HUES64 (cell line): Measurements from ENCODE around the gene PGS1.

Experiments used
- H3K27ac ChIP-seq: 2 replicates; pipeline ENCODE4 v1.7.0; 2013; ENCODE audit warnings: low read depth, low read length, inconsistent platforms
- H3K27me3 ChIP-seq: 2 replicates; pipeline ENCODE4 v1.6.1; 2013; ENCODE audit warnings: mild to moderate bottlenecking, low read length; ENCODE audit not compliant: insufficient read depth
- H3K36me3 ChIP-seq: 2 replicates; pipeline ENCODE4 v1.6.1; 2013; ENCODE audit warnings: mild to moderate bottlenecking, low read length; ENCODE audit not compliant: insufficient read depth
- H3K4me1 ChIP-seq: 2 replicates; pipeline ENCODE4 v1.6.1; 2013; ENCODE audit warnings: mild to moderate bottlenecking, low read length, moderate library complexity; ENCODE audit not compliant: insufficient read depth
- H3K4me3 ChIP-seq: 2 replicates; pipeline ENCODE4 v1.5.1; 2013; ENCODE audit warnings: mild to moderate bottlenecking, low read length, moderate library complexity
- H3K9ac ChIP-seq: 2 replicates; pipeline ENCODE4 v1.6.1; 2013; ENCODE audit warnings: mild to moderate bottlenecking, low read depth, low read length
- H3K9me3 ChIP-seq: 2 replicates; pipeline ENCODE4 v1.6.1; 2013; ENCODE audit warnings: low read depth, low read length; ENCODE audit not compliant: insufficient read depth
- WGBS: fragments of 150-250, 120-280 bp; methylation state at CpG from one replicate; pipeline ENCODE4 v1.1.7; 2013; ENCODE audit warnings: missing lambda C conversion rate; 5-methylcytosine and 5-hydroxymethylcytosine counted together

Gene PGS1

DNA sequence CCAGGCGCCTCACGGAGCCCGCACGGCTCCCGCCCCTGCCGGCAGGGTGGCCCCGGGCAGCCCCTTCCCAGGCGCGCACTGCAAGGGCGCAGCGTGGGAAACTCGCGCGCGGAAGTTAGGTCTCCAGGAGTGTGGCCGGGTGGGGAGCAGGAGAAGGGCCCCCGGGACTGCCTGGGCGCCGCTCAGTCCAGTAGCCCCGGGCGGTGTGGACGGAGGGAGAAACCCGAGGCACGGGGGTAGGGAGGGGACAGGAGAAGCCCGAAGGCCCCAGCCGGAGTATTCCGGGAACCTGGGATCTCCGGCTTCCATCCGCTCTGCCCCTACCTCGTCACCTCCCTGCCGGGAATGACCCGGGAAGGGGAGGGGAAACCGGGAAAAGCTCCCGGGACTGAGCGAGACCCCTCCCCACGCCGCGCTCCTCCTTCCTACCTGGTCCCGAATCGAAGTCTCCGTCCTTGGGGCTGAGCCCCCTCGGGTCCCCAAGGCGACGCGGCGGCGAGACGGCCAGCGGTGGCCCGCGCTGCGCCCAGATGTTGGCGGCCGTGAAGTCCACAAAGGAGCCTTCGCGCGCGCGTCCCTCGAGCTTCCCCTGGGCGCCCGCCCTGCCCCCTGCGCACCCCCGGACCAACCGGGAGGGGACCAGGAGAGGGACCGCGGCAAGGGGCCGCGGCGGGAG, 19.0 kb upstream of the PGS1 start:
- Histone ChIP-seq H3K9me3 (no peaks in the 10 kb centered on the region), H3K4me1 (peaks cover 50% of the 10 kb centered on the region), H3K36me3 (peaks cover 20% of the 10 kb centered on the region), H3K4me3 (peak overlapping the region; percentile 86), H3K27ac (peak overlapping the region; percentile 70), H3K9ac (peak overlapping the region; percentile 84), H3K27me3 (peaks cover 47% of the 10 kb centered on the region)
- under 1% methylated on average over 70 of the region's 70 CpGs for WGBS

GRCh38 chr17:78359997-78360370, 18.5 kb upstream of the PGS1 start, which contains the start of gene SOCS3:
TSS of gene SOCS3 (minus strand) at chr17:78360077. CDS start at chr17:78359095, 982 bp downstream.
- H3K9me3 ChIP-seq, result no peaks in the 10 kb centered on the region
- H3K4me1 ChIP-seq, result peaks cover 52% of the 10 kb centered on the region
- H3K27me3 ChIP-seq, result peaks cover 42% of the 10 kb centered on the region
- WGBS, result under 1% methylated on average over 59 of the region's 59 CpGs
- peak within 1 kb of the TSS; percentile 86 for H3K4me3 ChIP-seq
- peak within 1 kb of the TSS; percentile 84 for H3K9ac ChIP-seq
- H3K36me3 ChIP-seq, result peaks cover 20% of the 10 kb centered on the region
- H3K27ac ChIP-seq, result peak within 1 kb of the TSS; percentile 86

GRCh38 chr17:78360371-78361224, 17.9 kb upstream of the PGS1 start:
- 1% methylated on average over 49 of the region's 49 CpGs for WGBS
- peaks cover 51% of the 10 kb centered on the region for H3K4me1 ChIP-seq
- peak overlapping the region; percentile 86 for H3K4me3 ChIP-seq
- H3K9me3 ChIP-seq, result no peaks in the 10 kb centered on the region
- peak overlapping the region; percentile 86 for H3K27ac ChIP-seq
- peaks cover 36% of the 10 kb centered on the region for H3K27me3 ChIP-seq
- peak overlapping the region; percentile 53 for H3K9ac ChIP-seq
- peaks cover 20% of the 10 kb centered on the region for H3K36me3 ChIP-seq

DNA sequence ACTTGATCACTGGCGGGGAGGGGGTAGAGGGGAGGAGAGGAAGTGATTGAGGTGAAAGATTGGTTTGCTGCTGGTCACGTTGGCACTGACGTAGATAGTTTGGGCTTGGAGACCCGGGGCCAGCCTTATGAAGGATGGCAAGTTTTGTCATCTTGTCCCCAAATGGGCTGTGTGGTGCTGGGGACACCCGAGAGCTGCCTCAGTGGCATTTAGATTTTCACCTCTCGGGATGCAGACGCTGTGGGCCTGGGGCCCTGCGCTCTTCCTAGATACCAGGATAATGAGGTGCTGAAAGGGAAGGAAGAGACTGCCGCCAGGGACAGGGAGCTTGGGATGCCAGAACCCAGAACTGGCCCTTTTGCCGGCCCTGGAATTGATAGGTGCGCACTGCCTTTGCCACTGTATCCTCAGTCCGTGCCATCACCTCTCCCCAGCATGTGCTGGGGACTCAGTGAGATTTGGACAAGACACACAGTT, 17.2 kb upstream of the PGS1 start:
- WGBS, result 58% methylated on average over 12 of the region's 12 CpGs
- Histone ChIP-seq H3K27ac (peak overlapping the region; percentile 86; the same call in 1 of the 2 replicates), H3K4me1 (peaks cover 50% of the 10 kb centered on the region), H3K9me3 (no peaks in the 10 kb centered on the region), H3K36me3 (peaks cover 20% of the 10 kb centered on the region), H3K9ac (no peak overlapping the region), H3K4me3 (peak overlapping the region; percentile 86), H3K27me3 (peaks cover 31% of the 10 kb centered on the region)

DNA sequence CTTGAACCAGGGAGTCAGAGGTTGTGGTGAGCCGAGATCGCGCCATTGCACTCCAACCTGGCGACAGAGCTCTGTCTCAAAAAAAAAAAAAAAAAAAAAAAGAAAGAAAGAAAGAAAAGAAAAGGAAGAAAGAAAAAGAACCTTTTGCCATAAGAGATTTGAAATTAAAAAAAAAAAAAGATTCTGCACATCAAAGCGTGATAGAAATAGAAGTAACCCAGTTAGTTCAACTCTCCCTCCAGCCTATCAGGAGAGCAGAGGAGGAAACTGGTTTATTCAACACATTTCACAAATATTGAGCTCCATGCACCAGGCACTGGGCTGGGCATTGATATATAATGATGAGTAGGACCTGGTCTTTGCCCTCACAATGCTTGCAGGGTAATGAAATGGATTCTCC, 16.2 kb upstream of the PGS1 start:
- 90% methylated on average over 2 of the region's 5 CpGs for WGBS
- H3K9me3 ChIP-seq, result no peaks in the 10 kb centered on the region
- peaks cover 25% of the 10 kb centered on the region for H3K27me3 ChIP-seq
- H3K4me1 ChIP-seq, result peaks cover 52% of the 10 kb centered on the region
- H3K36me3 ChIP-seq, result peaks cover 15% of the 10 kb centered on the region
- no peak overlapping the region for H3K9ac ChIP-seq
- H3K4me3 ChIP-seq, result no peak overlapping the region
- H3K27ac ChIP-seq, result no peak overlapping the region

DNA sequence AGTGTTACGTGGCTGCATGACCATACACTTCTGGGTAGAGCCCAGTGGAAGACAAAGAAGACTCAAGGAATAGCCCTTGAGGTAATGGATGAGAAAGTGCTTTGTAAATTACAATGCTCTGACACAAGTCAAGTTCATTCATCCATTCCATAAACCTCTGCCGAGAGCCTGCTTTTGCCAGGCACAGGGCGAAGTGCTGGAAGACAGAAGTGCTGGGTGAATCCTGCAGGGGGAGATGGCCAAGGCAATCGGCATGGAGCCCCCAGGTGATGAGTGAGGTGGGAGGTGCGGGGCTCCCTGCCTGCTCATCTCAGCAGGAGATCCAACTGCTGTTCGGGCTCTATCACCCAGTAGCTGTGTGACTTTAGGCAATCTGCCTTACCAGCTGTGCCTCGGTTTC, 15.8 kb upstream of the PGS1 start:
- H3K4me1 ChIP-seq, result peaks cover 51% of the 10 kb centered on the region
- peaks cover 10% of the 10 kb centered on the region for H3K36me3 ChIP-seq
- H3K27me3 ChIP-seq, result peaks cover 21% of the 10 kb centered on the region
- no peak overlapping the region for H3K9ac ChIP-seq
- WGBS, result 82% methylated on average over 7 of the region's 7 CpGs
- no peaks in the 10 kb centered on the region for H3K9me3 ChIP-seq
- no peak overlapping the region for H3K27ac ChIP-seq
- no peak overlapping the region for H3K4me3 ChIP-seq

DNA sequence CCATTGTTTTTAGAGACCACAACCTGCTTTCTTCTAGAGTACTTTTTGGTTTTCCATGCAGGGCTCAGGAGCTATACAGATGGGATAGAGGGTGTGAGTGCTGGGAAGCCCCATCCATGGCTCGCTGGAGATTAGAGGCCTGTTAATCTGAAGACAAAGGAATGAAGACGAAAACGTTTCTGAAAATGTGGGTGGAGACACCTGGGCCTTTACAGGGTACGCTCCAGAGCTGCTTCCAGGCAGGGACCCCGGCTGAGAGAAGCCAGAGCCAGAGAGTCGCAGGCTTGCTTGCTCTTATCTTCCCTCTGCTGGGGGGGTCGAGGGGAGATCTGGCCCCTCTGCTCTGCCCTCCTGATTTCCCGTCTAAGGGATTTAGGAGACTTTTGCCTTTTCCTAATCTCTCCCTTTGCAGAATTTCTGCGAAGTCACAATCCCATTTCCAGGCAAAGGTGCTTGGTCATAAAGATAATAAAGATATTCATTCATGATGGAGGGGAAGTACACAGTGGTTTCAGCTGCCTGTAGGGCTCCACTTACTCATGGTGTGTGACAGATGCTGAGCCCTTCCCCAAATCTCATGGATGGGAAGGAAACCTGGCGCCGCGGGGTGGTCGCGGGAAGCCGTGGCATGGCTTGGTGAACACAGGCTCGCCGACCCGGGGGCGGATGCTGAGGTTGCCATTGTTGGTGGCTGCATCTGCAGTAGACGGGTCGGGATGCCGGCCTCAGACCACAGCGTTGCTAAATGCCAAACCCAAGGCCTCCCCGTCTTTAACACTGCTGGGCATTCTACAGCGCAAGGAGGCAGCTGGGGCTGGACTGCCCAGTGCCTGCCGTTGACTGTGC, 13.8 kb upstream of the PGS1 start:
- H3K27me3 ChIP-seq, result peaks cover under 1% of the 10 kb centered on the region; the same call in 1 of the 2 replicates
- H3K4me3 ChIP-seq, result peak overlapping the region; percentile 9; the same call in 1 of the 2 replicates
- peak overlapping the region; percentile 77 for H3K9ac ChIP-seq
- H3K9me3 ChIP-seq, result no peaks in the 10 kb centered on the region
- WGBS, result 41% methylated on average over 26 of the region's 26 CpGs
- no peaks in the 10 kb centered on the region for H3K36me3 ChIP-seq
- peak overlapping the region; percentile 92 for H3K27ac ChIP-seq
- H3K4me1 ChIP-seq, result peaks cover 52% of the 10 kb centered on the region

DNA sequence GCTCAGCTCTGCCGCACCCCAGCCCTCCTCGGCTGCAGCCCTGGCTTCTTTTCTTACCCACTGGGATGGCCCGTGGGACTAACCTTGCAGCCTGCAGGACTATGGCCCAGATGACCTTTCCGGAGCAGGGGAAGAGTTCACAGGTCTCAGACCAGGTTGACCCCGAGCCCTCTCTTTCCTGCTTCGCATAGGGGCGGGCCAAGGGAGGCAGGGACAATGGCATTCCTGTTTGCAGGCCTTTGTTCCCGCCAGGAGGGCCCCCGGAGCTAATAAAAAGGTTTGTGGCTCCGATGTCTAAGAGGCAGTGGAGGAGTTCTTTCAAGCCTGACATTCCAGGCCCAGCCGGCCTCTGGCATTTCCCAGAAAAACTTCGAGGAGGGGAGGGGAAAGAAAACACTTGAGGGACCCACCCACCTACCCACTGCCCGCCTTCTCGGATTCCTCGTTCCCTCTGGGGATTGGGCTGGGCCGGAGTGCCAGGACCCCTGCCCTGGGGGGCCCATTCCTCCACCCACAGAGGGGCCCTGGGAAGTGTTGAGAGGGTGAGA, 12.8 kb upstream of the PGS1 start:
- Histone ChIP-seq H3K36me3 (no peaks in the 10 kb centered on the region), H3K9ac (peak overlapping the region; percentile 77), H3K27me3 (no peaks in the 10 kb centered on the region), H3K4me3 (peak overlapping the region; percentile 9), H3K9me3 (no peaks in the 10 kb centered on the region), H3K27ac (peak overlapping the region; percentile 92), H3K4me1 (peaks cover 61% of the 10 kb centered on the region)
- WGBS, result 4% methylated on average over 16 of the region's 16 CpGs

DNA sequence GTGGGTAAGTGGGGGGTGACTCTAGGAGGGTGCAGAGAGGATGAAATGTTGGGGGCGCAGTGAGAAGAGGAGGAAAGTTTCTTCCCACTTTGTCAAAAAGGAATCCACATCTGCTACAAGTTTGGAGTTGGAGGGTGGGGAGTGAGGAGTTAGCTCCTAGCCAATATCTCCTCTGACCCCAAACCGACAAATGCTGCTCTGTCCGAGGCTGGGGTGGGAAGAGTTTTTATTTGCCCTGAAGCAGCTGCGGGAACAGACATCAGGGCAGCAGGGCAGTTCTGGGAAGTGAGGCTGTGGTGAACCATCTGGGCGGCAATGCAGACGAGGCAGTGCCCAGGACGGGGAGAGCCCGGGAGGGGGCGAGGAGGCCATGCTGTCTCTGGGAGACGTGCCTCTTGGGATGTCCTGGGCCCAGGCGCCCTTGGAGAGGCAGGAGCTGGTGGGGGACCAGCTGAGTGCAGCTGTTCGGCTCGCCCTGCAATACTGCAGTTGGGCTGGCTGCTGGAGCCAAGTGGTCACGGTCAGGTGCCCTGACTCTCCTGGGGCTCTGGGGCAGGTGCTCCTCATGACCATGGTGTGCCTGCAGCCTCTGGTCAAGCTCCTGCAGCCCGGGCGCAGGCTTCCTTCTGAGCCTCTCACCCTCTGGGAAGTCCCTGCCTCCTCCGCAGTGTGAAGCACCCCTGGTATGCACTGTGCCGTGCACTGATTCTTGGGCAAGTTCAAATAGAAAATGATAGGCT, 12.2 kb upstream of the PGS1 start:
- H3K4me3 ChIP-seq, result peak overlapping the region; percentile 3; the same call in 1 of the 2 replicates
- H3K36me3 ChIP-seq, result no peaks in the 10 kb centered on the region
- H3K27ac ChIP-seq, result peak overlapping the region; percentile 92
- H3K9me3 ChIP-seq, result no peaks in the 10 kb centered on the region
- WGBS, result 55% methylated on average over 18 of the region's 18 CpGs
- H3K4me1 ChIP-seq, result peaks cover 59% of the 10 kb centered on the region
- H3K9ac ChIP-seq, result peak overlapping the region; percentile 77
- H3K27me3 ChIP-seq, result no peaks in the 10 kb centered on the region

- no peaks in the 10 kb centered on the region for H3K27me3 ChIP-seq
- H3K4me3 ChIP-seq, result no peak overlapping the region
- no peak overlapping the region for H3K27ac ChIP-seq
- 80% methylated on average over 5 of the region's 5 CpGs for WGBS
- no peaks in the 10 kb centered on the region for H3K9me3 ChIP-seq
- no peaks in the 10 kb centered on the region for H3K36me3 ChIP-seq
- peaks cover 57% of the 10 kb centered on the region for H3K4me1 ChIP-seq
- H3K9ac ChIP-seq, result no peak overlapping the region
Observed at GRCh38 chr17:78367193-78367592, 11.3 kb upstream of the PGS1 start.
